Left lung (tissue), 14 donors: Measurements from ENCODE around the gene AAMDC. TPM values are rescaled to one million over a fixed set of nuclear protein-coding genes. Genes with fewer than 3 reads are reported as not detected.
A peak's percentile ranks its signal among the peaks of the same experiment; 100 is the strongest.

Source experiments
- ATAC-seq: fragments of 200-7000 bp; cut with Tn5 transposase; one replicate; pipeline ENCODE4 v1.9.1; 2020; ENCODE audit warnings: moderate library complexity
- DNase-seq, 4 donors: peaks; one replicate each; pipeline ENCODE4 v3.0.0-alpha.2; 2013 to 2020
- H3K27ac ChIP-seq, 2 donors: fragments of 200-600 bp; sonication (generic) in 1 of 2; one replicate each; pipeline versions ENCODE4 v1.5.0 to v1.8.0; 2020 to 2021
- H3K27me3 ChIP-seq, 2 donors: fragments of 200-600 bp; sonication (generic) in 1 of 2; one replicate each; pipeline versions ENCODE4 v1.5.0 to v1.8.0; 2020 to 2021
- H3K36me3 ChIP-seq, 2 donors: fragments of 200-600 bp; sonication (generic) in 1 of 2; one replicate each; pipeline versions ENCODE4 v1.5.0 to v1.8.0; 2020 to 2021
- H3K4me1 ChIP-seq, 2 donors: fragments of 200-600 bp; one replicate each; pipeline ENCODE4 v1.8.0; 2021
- H3K4me3 ChIP-seq, 2 donors: fragments of 200-600 bp; sonication (generic) in 1 of 2; one replicate each; pipeline versions ENCODE4 v1.5.0 to v1.8.0; 2020 to 2021; ENCODE audit warnings: mild to moderate bottlenecking in 1 of 2
- H3K9me3 ChIP-seq, 2 donors: fragments of 200-600 bp; sonication (generic) in 1 of 2; one replicate each; pipeline versions ENCODE4 v1.5.0 to v1.8.0; 2020 to 2021
- intact Hi-C, 2 donors: fragments of 100-400 bp; cut with DNase I; formaldehyde crosslinking; loops; one replicate each; pipeline versions ENCODE4 v1.11.2 to v1.14.2; 2022
- long read RNA-seq, 12 donors: library from polyadenylated mRNA in 2 of 12; unstranded in 2 of 12; transcript quantifications; one replicate each; pipeline ENCODE4 v2.0.0 and lab custom pipeline, GENCODE V29; 2019 to 2026
- polyA plus RNA-seq, 6 donors: library from polyadenylated mRNA; unstranded; fragments of 120-200 nt; gene quantifications; one replicate each; pipeline ENCODE4 v1.2.1, GENCODE V29; 2013; ENCODE audit not compliant: insufficient read length in 6 of 6
- total RNA-seq, 2 donors: library from RNA; stranded (reverse); fragmentation: NEBNext Ultra II Directional; extraction: Animal tissue kit (Norgen Biotek cat#: 25700); gene quantifications; one replicate each; pipeline ENCODE4 v1.2.1, GENCODE V29; 2021
- TF ChIP-seq, protein P1 (sequence below), 2 donors: fragments of 200-600 bp; sonication (generic) in 1 of 2; IDR thresholded peaks; one replicate each; pipeline versions ENCODE4 v1.5.0 to v1.8.0; 2021; ENCODE audit warnings: antibody characterized with exemption in 2 of 2
- donor health status: DM: no; HTN: yes; CAD: no.
- donor health status: DM: no; HTN: no; CAD: no.

The AAMDC gene
- total RNA-seq (10 to 100 TPM; 21.4 to 33.8 TPM), polyA plus RNA-seq (10 to 100 TPM; 48.1 to 74.5 (median 59.8) TPM)
- long read RNA-seq, donor 1, transcript AAMDC-202 (4 exons, 531 nt) = major isoform, 25 of 88 reads
- long read RNA-seq, donor 1, transcript AAMDC-206 (5 exons, 579 nt) = minor isoform, 18 of 88 reads
- long read RNA-seq, donor 1, partial matches to known transcripts = 42 of 88 reads
- long read RNA-seq, donor 1, other reads (novel, unspliced or antisense) = 0 of 88 reads
- long read RNA-seq, donor 2, transcript AAMDC-206 (5 exons, 579 nt) = minor isoform, 8 of 51 reads
- long read RNA-seq, donor 2, transcript AAMDC-202 (4 exons, 531 nt) = major isoform, 22 of 51 reads
- long read RNA-seq, donor 2, partial matches to known transcripts = 21 of 51 reads
- long read RNA-seq, donor 2, other reads (novel, unspliced or antisense) = 0 of 51 reads
- long read RNA-seq, donor 3, transcript AAMDC-206 (5 exons, 579 nt) = minor isoform, 10 of 33 reads
- long read RNA-seq, donor 3, transcript AAMDC-202 (4 exons, 531 nt) = major isoform, 16 of 33 reads
- long read RNA-seq, donor 3, partial matches to known transcripts = 7 of 33 reads
- long read RNA-seq, donor 3, other reads (novel, unspliced or antisense) = 0 of 33 reads
- long read RNA-seq, donor 4, transcript AAMDC-202 (4 exons, 531 nt) = major isoform, 11 of 27 reads
- long read RNA-seq, donor 4, partial matches to known transcripts = 4 of 27 reads
- long read RNA-seq, donor 4, other reads (novel, unspliced or antisense) = 8 of 27 reads
- long read RNA-seq, donor 5, transcript AAMDC-202 (4 exons, 531 nt) = major isoform, 9 of 49 reads
- long read RNA-seq, donor 5, transcript AAMDC-206 (5 exons, 579 nt) = minor isoform, 8 of 49 reads
- long read RNA-seq, donor 5, partial matches to known transcripts = 30 of 49 reads
- long read RNA-seq, donor 5, other reads (novel, unspliced or antisense) = 0 of 49 reads
- long read RNA-seq, donor 6, transcript AAMDC-202 (4 exons, 531 nt) = major isoform, 20 of 42 reads
- long read RNA-seq, donor 6, transcript AAMDC-206 (5 exons, 579 nt) = minor isoform, 8 of 42 reads
- long read RNA-seq, donor 6, partial matches to known transcripts = 10 of 42 reads
- long read RNA-seq, donor 6, other reads (novel, unspliced or antisense) = 0 of 42 reads
- long read RNA-seq, donor 7, transcript AAMDC-202 (4 exons, 531 nt) = major isoform, 13 of 24 reads
- long read RNA-seq, donor 7, transcript AAMDC-206 (5 exons, 579 nt) = minor isoform, 6 of 24 reads
- long read RNA-seq, donor 7, partial matches to known transcripts = 5 of 24 reads
- long read RNA-seq, donor 7, other reads (novel, unspliced or antisense) = 0 of 24 reads
- long read RNA-seq, donor 8, transcript AAMDC-202 (4 exons, 531 nt) = major isoform, 10 of 19 reads
- long read RNA-seq, donor 8, partial matches to known transcripts = 6 of 19 reads
- long read RNA-seq, donor 8, other reads (novel, unspliced or antisense) = 0 of 19 reads
- long read RNA-seq, donor 9 = 0 reads
- long read RNA-seq, donor 10, transcript AAMDC-202 (4 exons, 531 nt) = major isoform, 20 of 38 reads
- long read RNA-seq, donor 10, transcript AAMDC-206 (5 exons, 579 nt) = minor isoform, 11 of 38 reads
- long read RNA-seq, donor 10, partial matches to known transcripts = 0 of 38 reads
- long read RNA-seq, donor 10, other reads (novel, unspliced or antisense) = 7 of 38 reads
- long read RNA-seq, donor 11, transcript AAMDC-202 (4 exons, 531 nt) = minor isoform, 7 of 15 reads
- long read RNA-seq, donor 11, transcript AAMDC-206 (5 exons, 579 nt) = major isoform, 8 of 15 reads
- long read RNA-seq, donor 11, partial matches to known transcripts = 0 of 15 reads
- long read RNA-seq, donor 11, other reads (novel, unspliced or antisense) = 0 of 15 reads
- long read RNA-seq, donor 12, transcript AAMDC-206 (5 exons, 579 nt) = minor isoform, 5 of 23 reads
- long read RNA-seq, donor 12, transcript AAMDC-202 (4 exons, 531 nt) = major isoform, 12 of 23 reads
- long read RNA-seq, donor 12, partial matches to known transcripts = 5 of 23 reads
- long read RNA-seq, donor 12, other reads (novel, unspliced or antisense) = 0 of 23 reads

DNA sequence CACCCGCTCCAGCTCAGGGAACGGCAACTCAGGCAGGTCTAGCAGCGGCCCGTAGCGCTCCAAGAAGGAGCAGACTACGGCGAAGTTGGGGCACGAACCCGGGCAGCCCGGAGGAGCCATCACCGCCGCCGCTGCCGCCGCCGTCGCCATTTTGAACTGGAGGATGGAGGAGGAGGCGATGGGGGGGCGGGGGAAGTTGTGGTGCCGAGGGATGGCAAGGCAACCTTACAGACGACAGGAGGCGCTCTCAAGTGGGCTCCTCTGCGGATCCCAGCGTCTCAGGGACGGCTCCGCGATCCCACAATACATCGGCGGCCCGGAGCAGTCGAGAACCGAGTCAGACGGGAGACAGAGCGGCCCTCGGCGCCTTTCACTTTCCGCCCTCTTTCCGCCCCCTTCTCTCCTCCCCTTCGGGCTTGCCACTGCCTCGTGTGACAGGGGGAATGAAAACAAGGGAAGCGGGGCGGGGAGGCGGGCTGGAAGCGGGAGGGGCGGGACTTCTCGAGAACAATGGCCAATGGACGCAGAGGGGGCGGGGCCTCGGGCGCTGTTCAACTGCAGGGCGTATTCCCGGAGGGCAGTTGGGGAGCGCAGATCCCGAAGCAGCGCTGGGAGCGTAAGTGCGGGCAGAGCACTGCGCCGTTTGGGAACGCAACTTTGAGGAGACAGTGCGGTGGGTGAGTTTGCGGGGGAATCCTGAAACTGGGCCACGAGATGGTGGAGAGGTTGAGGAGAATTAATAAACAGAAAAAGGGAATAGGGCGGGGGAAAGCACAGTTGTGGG, at the start of gene AAMDC, which contains the start of gene RSF1:
AAMDC (plus strand) TSS at position 580 of the 784 bp plus-strand sequence. CDS start 21,353 bp downstream, outside the sequence.
RSF1 (minus strand) TSS at position 158 of the 784 bp plus-strand sequence; CDS start at position 150, 8 bp downstream.
- Histone ChIP-seq H3K27ac (peak within 1 kb of the TSS; percentile 96 to 98), H3K27me3 (no peaks in the 10 kb centered on the region), H3K4me3 (peak within 1 kb of the TSS; percentile 84 to 100), H3K4me1 (peaks cover 11 to 44% of the 10 kb centered on the region in 2 donors), H3K9me3 (no peaks in the 10 kb centered on the region), H3K36me3 (no peaks in the 10 kb centered on the region)
- peak; percentile 89 for ATAC-seq
- intact Hi-C loops = no loop called here
- peak; percentile 97 to 99 (median 98) for DNase-seq
- TF ChIP-seq, protein P1, sequence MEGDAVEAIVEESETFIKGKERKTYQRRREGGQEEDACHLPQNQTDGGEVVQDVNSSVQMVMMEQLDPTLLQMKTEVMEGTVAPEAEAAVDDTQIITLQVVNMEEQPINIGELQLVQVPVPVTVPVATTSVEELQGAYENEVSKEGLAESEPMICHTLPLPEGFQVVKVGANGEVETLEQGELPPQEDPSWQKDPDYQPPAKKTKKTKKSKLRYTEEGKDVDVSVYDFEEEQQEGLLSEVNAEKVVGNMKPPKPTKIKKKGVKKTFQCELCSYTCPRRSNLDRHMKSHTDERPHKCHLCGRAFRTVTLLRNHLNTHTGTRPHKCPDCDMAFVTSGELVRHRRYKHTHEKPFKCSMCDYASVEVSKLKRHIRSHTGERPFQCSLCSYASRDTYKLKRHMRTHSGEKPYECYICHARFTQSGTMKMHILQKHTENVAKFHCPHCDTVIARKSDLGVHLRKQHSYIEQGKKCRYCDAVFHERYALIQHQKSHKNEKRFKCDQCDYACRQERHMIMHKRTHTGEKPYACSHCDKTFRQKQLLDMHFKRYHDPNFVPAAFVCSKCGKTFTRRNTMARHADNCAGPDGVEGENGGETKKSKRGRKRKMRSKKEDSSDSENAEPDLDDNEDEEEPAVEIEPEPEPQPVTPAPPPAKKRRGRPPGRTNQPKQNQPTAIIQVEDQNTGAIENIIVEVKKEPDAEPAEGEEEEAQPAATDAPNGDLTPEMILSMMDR (IDR thresholded peaks at IDR 0.05) = peak; percentile 49 to 66

GRCh38 chr11:77775936-77776335, 45.0 kb upstream of the AAMDC start:
- Histone ChIP-seq H3K27me3 (no peaks in the 10 kb centered on the region), H3K36me3 (no peaks in the 10 kb centered on the region), H3K4me3 (no peak overlapping the region), H3K4me1 (peaks cover 5 to 10% of the 10 kb centered on the region in 2 donors), H3K9me3 (no peaks in the 10 kb centered on the region), H3K27ac (no peak overlapping the region)
- TF ChIP-seq, protein P1 (IDR thresholded peaks at IDR 0.05) = no peak
- intact Hi-C loops = no loop called here
- no peak for DNase-seq
- no peak for ATAC-seq

- ATAC-seq (no peak), DNase-seq (no peak)
- Histone ChIP-seq H3K36me3 (no peaks in the 10 kb centered on the region), H3K4me1 (peaks cover under 1 to 5% of the 10 kb centered on the region in 2 donors), H3K9me3 (no peaks in the 10 kb centered on the region), H3K27ac (no peak overlapping the region), H3K27me3 (no peaks in the 10 kb centered on the region), H3K4me3 (no peak overlapping the region)
- intact Hi-C loops = no loop called here
- TF ChIP-seq, protein P1 (IDR thresholded peaks at IDR 0.05) = peak in 1 of 2 donors; percentile 17
Measured at GRCh38 chr11:77776455-77776854, 44.5 kb upstream of the AAMDC start.
